K562 (cell line): ENCODE measurements around the gene SLC25A45. TPM values are rescaled to one million over a fixed set of nuclear protein-coding genes. Genes with fewer than 3 reads are reported as not detected.
A peak's percentile ranks its signal among the peaks of the same experiment; 100 is the strongest.

ENCODE experiments used
- ATF4 ChIP-seq: fragments of 450-650 bp; formaldehyde crosslinking; IDR thresholded peaks from 2 replicates; pipeline ENCODE4 v1.4.0; 2022; ENCODE audit warnings: mild to moderate bottlenecking, moderate library complexity
- BCLAF1 ChIP-seq, 2 experiments: fragments of 450-650 bp in 1 of 2; IDR thresholded peaks; 2 replicates each; pipeline ENCODE4 v1.6.1; 2011 to 2017; ENCODE audit warnings: low read depth in 2 of 2, antibody characterized with exemption in 1 of 2, borderline replicate concordance in 1 of 2, low read length in 1 of 2, mild to moderate bottlenecking in 1 of 2, mixed read lengths in 1 of 2; ENCODE audit not compliant: control insufficient read depth in 1 of 2
- DDX20 ChIP-seq: fragments of 450-650 bp; IDR thresholded peaks from 2 replicates; pipeline ENCODE4 v1.6.1; 2016; ENCODE audit warnings: missing genetic modification characterization, low read depth, mild to moderate bottlenecking, missing compliant biosample characterization, moderate library complexity
- HMG20B ChIP-seq: fragments of 250-450 bp; sonication (Bioruptor Pico); IDR thresholded peaks from 2 replicates; pipeline ENCODE4 v1.5.0; 2021; ENCODE audit warnings: mild to moderate bottlenecking
- LEF1 ChIP-seq: fragments of 450-650 bp; IDR thresholded peaks from 2 replicates; pipeline ENCODE4 v1.6.1; 2016; ENCODE audit warnings: mild to moderate bottlenecking
- NELFE ChIP-seq: IDR thresholded peaks from 2 replicates; pipeline ENCODE4 v1.6.1; 2011; ENCODE audit warnings: mild to moderate bottlenecking; ENCODE audit not compliant: insufficient read depth, insufficient read length
- PTBP1 ChIP-seq: fragments of 200-400 bp; formaldehyde crosslinking; IDR thresholded peaks from 2 replicates; pipeline ENCODE4 v1.6.1; 2017; ENCODE audit warnings: low read depth, low read length
- SRSF3 ChIP-seq: fragments of 200-400 bp; formaldehyde crosslinking; IDR thresholded peaks from 2 replicates; pipeline ENCODE4 v1.6.1; 2016; ENCODE audit warnings: mild to moderate bottlenecking, low read length, moderate library complexity; ENCODE audit not compliant: insufficient read depth
- TGIF2 ChIP-seq: sonication (generic); formaldehyde crosslinking; IDR thresholded peaks from 2 replicates; pipeline ENCODE4 v1.8.1; 2022; ENCODE audit warnings: mild to moderate bottlenecking, missing genetic modification reagents, moderate library complexity
- ZEB2 ChIP-seq: fragments of 450-650 bp; IDR thresholded peaks from 2 replicates; pipeline ENCODE4 v1.6.1; 2016
- ZNF174 ChIP-seq: fragments of 250-450 bp; sonication (Bioruptor Pico); IDR thresholded peaks from 2 replicates; pipeline ENCODE4 v1.4.0; 2020; ENCODE audit warnings: mild to moderate bottlenecking
- ZNF511 ChIP-seq: sonication (generic); formaldehyde crosslinking; IDR thresholded peaks from 2 replicates; pipeline ENCODE4 v1.8.0; 2022; ENCODE audit warnings: mild to moderate bottlenecking, missing genetic modification reagents
- ZNF551 ChIP-seq: fragments of 250-450 bp; sonication (Bioruptor Pico); IDR thresholded peaks from 2 replicates; pipeline ENCODE4 v1.5.0; 2021; ENCODE audit warnings: mild to moderate bottlenecking, moderate library complexity
- ZNF79 ChIP-seq: fragments of 250-450 bp; sonication (Bioruptor Pico); IDR thresholded peaks from 2 replicates; pipeline ENCODE4 v1.4.0; 2020; ENCODE audit warnings: low read depth, mild to moderate bottlenecking, moderate library complexity
- polyA plus RNA-seq, 8 experiments: library from polyadenylated mRNA; depleted of rRNA in 4 of 8; stranded (reverse) in 5 of 8; unstranded in 3 of 8; fragments of >200 nt; fragmentation: Nextera tagmentation in 2 of 8; fragmentation: Illumina TruSeq in 1 of 8; extraction: Ambion mirVana in 2 of 8; extraction: Trizol in 1 of 8; gene quantifications; 2 replicates each; pipeline versions ENCODE4 v1.2.1 to v1.2.3, GENCODE V29; 2011 to 2014; ENCODE audit warnings: inconsistent platforms in 1 of 8, missing spikeins in 1 of 8
- total RNA-seq, 7 experiments: library from RNA; depleted of rRNA in 6 of 7; stranded (reverse); fragments of >200 nt in 6 of 7; fragmentation: Illumina TruSeq in 2 of 7; extraction: Trizol in 2 of 7; gene quantifications; 2 replicates each; pipeline versions ENCODE4 v1.2.1 to v1.2.3, GENCODE V29; 2011 to 2021; ENCODE audit warnings: low replicate concordance in 1 of 7
- TF ChIP-seq, protein P1 (sequence below), 2 experiments: fragments of 450-650 bp; IDR thresholded peaks; 2 replicates each; pipeline ENCODE4 v1.6.1; 2018; ENCODE audit warnings: mild to moderate bottlenecking in 2 of 2, low read depth in 1 of 2; ENCODE audit not compliant: partially characterized antibody in 2 of 2
- TF ChIP-seq, protein P2 (sequence below): fragments of 150-350 bp; IDR thresholded peaks from 2 replicates; pipeline ENCODE4 v1.6.1; 2014; ENCODE audit warnings: low read depth, mild to moderate bottlenecking, low read length, borderline replicate concordance

Gene SLC25A45
- total and polyA plus RNA-seq, 9 of the 15 experiments (the other 6 are each of a cell fraction or from before 2014, with no cell fraction given), result 0.15 to 2.3 (median 0.68) TPM

- TF ChIP-seq, protein P1, sequence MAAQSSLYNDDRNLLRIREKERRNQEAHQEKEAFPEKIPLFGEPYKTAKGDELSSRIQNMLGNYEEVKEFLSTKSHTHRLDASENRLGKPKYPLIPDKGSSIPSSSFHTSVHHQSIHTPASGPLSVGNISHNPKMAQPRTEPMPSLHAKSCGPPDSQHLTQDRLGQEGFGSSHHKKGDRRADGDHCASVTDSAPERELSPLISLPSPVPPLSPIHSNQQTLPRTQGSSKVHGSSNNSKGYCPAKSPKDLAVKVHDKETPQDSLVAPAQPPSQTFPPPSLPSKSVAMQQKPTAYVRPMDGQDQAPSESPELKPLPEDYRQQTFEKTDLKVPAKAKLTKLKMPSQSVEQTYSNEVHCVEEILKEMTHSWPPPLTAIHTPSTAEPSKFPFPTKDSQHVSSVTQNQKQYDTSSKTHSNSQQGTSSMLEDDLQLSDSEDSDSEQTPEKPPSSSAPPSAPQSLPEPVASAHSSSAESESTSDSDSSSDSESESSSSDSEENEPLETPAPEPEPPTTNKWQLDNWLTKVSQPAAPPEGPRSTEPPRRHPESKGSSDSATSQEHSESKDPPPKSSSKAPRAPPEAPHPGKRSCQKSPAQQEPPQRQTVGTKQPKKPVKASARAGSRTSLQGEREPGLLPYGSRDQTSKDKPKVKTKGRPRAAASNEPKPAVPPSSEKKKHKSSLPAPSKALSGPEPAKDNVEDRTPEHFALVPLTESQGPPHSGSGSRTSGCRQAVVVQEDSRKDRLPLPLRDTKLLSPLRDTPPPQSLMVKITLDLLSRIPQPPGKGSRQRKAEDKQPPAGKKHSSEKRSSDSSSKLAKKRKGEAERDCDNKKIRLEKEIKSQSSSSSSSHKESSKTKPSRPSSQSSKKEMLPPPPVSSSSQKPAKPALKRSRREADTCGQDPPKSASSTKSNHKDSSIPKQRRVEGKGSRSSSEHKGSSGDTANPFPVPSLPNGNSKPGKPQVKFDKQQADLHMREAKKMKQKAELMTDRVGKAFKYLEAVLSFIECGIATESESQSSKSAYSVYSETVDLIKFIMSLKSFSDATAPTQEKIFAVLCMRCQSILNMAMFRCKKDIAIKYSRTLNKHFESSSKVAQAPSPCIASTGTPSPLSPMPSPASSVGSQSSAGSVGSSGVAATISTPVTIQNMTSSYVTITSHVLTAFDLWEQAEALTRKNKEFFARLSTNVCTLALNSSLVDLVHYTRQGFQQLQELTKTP (IDR thresholded peaks at IDR 0.05; ENCODE audit: low read depth in 1 of 2, partially characterized antibody in 2 of 2), result no peak
- peak; percentile 68; the same call in 1 of the 2 replicates for TF ChIP-seq ZNF511 (CRISPR knock-in tag)
- no peak for TF ChIP-seq SRSF3
- TF ChIP-seq ZNF79 (CRISPR knock-in tag), result no peak
- no peak for TF ChIP-seq ZNF551 (CRISPR knock-in tag)
- TF ChIP-seq PTBP1, result no peak
- TF ChIP-seq, protein P2, sequence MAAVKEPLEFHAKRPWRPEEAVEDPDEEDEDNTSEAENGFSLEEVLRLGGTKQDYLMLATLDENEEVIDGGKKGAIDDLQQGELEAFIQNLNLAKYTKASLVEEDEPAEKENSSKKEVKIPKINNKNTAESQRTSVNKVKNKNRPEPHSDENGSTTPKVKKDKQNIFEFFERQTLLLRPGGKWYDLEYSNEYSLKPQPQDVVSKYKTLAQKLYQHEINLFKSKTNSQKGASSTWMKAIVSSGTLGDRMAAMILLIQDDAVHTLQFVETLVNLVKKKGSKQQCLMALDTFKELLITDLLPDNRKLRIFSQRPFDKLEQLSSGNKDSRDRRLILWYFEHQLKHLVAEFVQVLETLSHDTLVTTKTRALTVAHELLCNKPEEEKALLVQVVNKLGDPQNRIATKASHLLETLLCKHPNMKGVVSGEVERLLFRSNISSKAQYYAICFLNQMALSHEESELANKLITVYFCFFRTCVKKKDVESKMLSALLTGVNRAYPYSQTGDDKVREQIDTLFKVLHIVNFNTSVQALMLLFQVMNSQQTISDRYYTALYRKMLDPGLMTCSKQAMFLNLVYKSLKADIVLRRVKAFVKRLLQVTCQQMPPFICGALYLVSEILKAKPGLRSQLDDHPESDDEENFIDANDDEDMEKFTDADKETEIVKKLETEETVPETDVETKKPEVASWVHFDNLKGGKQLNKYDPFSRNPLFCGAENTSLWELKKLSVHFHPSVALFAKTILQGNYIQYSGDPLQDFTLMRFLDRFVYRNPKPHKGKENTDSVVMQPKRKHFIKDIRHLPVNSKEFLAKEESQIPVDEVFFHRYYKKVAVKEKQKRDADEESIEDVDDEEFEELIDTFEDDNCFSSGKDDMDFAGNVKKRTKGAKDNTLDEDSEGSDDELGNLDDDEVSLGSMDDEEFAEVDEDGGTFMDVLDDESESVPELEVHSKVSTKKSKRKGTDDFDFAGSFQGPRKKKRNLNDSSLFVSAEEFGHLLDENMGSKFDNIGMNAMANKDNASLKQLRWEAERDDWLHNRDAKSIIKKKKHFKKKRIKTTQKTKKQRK, result no peak
- TF ChIP-seq BCLAF1 (IDR thresholded peaks at IDR 0.05; ENCODE audit: borderline replicate concordance in 1 of 2, control insufficient read depth in 1 of 2, low read depth in 2 of 2, low read length in 1 of 2), result no peak
- no peak for TF ChIP-seq TGIF2
- TF ChIP-seq DDX20, result no peak
- TF ChIP-seq HMG20B (CRISPR knock-in tag), result no peak
- no peak for TF ChIP-seq LEF1
- no peak for TF ChIP-seq NELFE
- TF ChIP-seq ZNF174 (CRISPR knock-in tag), result no peak
- TF ChIP-seq ZEB2, result no peak
- TF ChIP-seq ATF4 (CRISPR knock-in tag), result peak; percentile 68; the same call in 1 of the 2 replicates
Measured at GRCh38 chr11:65416341-65416824, 33.9 kb upstream of the SLC25A45 start (continued).
